Hepatocyte (in vitro differentiated cells): Measurements from ENCODE around the gene LIPM.

ENCODE experiments used
- CTCF ChIP-seq: fragments of 200-600 bp; sonication (generic); IDR thresholded peaks from 2 replicates; pipeline ENCODE4 v1.5.1; 2016; ENCODE audit warnings: antibody characterized with exemption, mild to moderate bottlenecking; ENCODE audit not compliant: poor library complexity
- EZH2 ChIP-seq: fragments of 200-600 bp; sonication (generic); IDR thresholded peaks from 2 replicates; pipeline ENCODE4 v1.6.1; 2016; ENCODE audit warnings: antibody characterized with exemption, mild to moderate bottlenecking, borderline replicate concordance
- EZH2phosphoT487 ChIP-seq: fragments of 200-600 bp; sonication (generic); IDR thresholded peaks from one replicate; pipeline ENCODE4 v1.6.1; 2018; ENCODE audit warnings: antibody characterized with exemption, mild to moderate bottlenecking, low read depth, moderate library complexity; ENCODE audit not compliant: unreplicated experiment, severe bottlenecking

- TF ChIP-seq CTCF = no peak
- no peak for TF ChIP-seq EZH2
- TF ChIP-seq EZH2phosphoT487 = no peak
Measured at GRCh38 chr10:88756660-88757059, 45.9 kb upstream of the LIPM start.
